ENCODE results near the gene DAZAP2.

GRCh38 chr12:51199366-51199945 lies 39.2 kb upstream of the DAZAP2 start:
- TF ChIP-seq EZH2 (IDR thresholded peaks at IDR 0.05; ENCODE audit: insufficient read depth, poor library complexity, severe bottlenecking) (no peak), EZH2phosphoT487 (IDR thresholded peaks at IDR 0.05; ENCODE audit: insufficient read depth, low read depth) (no peak)

Data from GM23248 (cell line).